Measurements from ENCODE around the gene RALGAPA1. TPM values are rescaled to one million over a fixed set of nuclear protein-coding genes. Genes with fewer than 3 reads are reported as not detected.

The RALGAPA1 gene
- total and polyA plus RNA-seq, 2 of the 13 experiments (the other 11 are each of a cell fraction or from before 2014, with no cell fraction given) = 65.0 to 89.2 TPM

- no peak for TF ChIP-seq MTF2 (CRISPR knock-in tag; IDR thresholded peaks at IDR 0.05; ENCODE audit: borderline replicate concordance)
- TF ChIP-seq SOX6 (IDR thresholded peaks at IDR 0.05) = no peak
- 0 out of 2 replicates have a peak, but pooled peaks have one; percentile 13 for TF ChIP-seq SOX6 (CRISPR knock-in tag; IDR thresholded peaks at IDR 0.05)
- no peak for TF ChIP-seq FUBP1 (CRISPR knock-in tag; IDR thresholded peaks at IDR 0.05; ENCODE audit: borderline replicate concordance)
- TF ChIP-seq KLF16 (CRISPR knock-in tag; IDR thresholded peaks at IDR 0.05) = peak in 1 of 2 experiments; percentile 74; a peak in 1 of 4 replicates
- no peak for TF ChIP-seq FOXA1 (IDR thresholded peaks at IDR 0.05)
- peak; percentile 88 for TF ChIP-seq FOXA1 (CRISPR knock-in tag; IDR thresholded peaks at IDR 0.05)
- TF ChIP-seq ZNF138 (CRISPR knock-in tag; IDR thresholded peaks at IDR 0.05; ENCODE audit: low read depth) = no peak
- no peak for TF ChIP-seq ZNF644 (CRISPR knock-in tag; IDR thresholded peaks at IDR 0.05; ENCODE audit: low read depth)
- TF ChIP-seq CTCF (CRISPR knock-in tag; IDR thresholded peaks at IDR 0.05) = peak; percentile 94
- peak; percentile 86 for TF ChIP-seq SMC3 (IDR thresholded peaks at IDR 0.05; ENCODE audit: low read length)
- TF ChIP-seq SP4 (CRISPR knock-in tag; IDR thresholded peaks at IDR 0.05) = no peak
- TF ChIP-seq ZSCAN29 (CRISPR knock-in tag; conservative IDR thresholded peaks at IDR 0.05) = no peak
- no peak for TF ChIP-seq REXO4 (CRISPR knock-in tag; IDR thresholded peaks at IDR 0.05; ENCODE audit: borderline replicate concordance)
- TF ChIP-seq ZNF343 (CRISPR knock-in tag; IDR thresholded peaks at IDR 0.05) = no peak
- TF ChIP-seq DNMT3B (CRISPR knock-in tag; conservative IDR thresholded peaks at IDR 0.05) = no peak
- no peak for TF ChIP-seq ZBTB37 (CRISPR knock-in tag; IDR thresholded peaks at IDR 0.05)
- TF ChIP-seq CCDC6 (CRISPR knock-in tag; IDR thresholded peaks at IDR 0.05) = 0 out of 2 replicates have a peak, but pooled peaks have one; percentile 23
- TF ChIP-seq FOXM1 (CRISPR knock-in tag; IDR thresholded peaks at IDR 0.05) = no peak
- TF ChIP-seq ZNF30 (CRISPR knock-in tag; IDR thresholded peaks at IDR 0.05) = no peak
- TF ChIP-seq SALL1 (CRISPR knock-in tag; IDR thresholded peaks at IDR 0.05) = no peak
- TF ChIP-seq, protein P1, sequence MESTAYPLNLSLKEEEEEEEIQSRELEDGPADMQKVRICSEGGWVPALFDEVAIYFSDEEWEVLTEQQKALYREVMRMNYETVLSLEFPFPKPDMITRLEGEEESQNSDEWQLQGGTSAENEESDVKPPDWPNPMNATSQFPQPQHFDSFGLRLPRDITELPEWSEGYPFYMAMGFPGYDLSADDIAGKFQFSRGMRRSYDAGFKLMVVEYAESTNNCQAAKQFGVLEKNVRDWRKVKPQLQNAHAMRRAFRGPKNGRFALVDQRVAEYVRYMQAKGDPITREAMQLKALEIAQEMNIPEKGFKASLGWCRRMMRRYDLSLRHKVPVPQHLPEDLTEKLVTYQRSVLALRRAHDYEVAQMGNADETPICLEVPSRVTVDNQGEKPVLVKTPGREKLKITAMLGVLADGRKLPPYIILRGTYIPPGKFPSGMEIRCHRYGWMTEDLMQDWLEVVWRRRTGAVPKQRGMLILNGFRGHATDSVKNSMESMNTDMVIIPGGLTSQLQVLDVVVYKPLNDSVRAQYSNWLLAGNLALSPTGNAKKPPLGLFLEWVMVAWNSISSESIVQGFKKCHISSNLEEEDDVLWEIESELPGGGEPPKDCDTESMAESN (CRISPR knock-in tag; conservative IDR thresholded peaks at IDR 0.05) = no peak
- TF ChIP-seq MXI1 (IDR thresholded peaks at IDR 0.05; ENCODE audit: borderline replicate concordance, low read depth, low read length) = no peak
- no peak for TF ChIP-seq NCOA1 (CRISPR knock-in tag; IDR thresholded peaks at IDR 0.05)
- TF ChIP-seq HMG20B (CRISPR knock-in tag; conservative IDR thresholded peaks at IDR 0.05) = no peak
These were observed 5.4 kb upstream of the RALGAPA1 start (continued) for GRCh38 chr14:35814371-35815005.
